T-helper 9 cell (primary cell): Measurements from ENCODE around the gene MYADM.

Source experiments
- DNase-seq: peaks from one replicate; pipeline ENCODE4 v3.0.0-alpha.2; 2020

MYADM gene

GRCh38 chr19:53917356-53917755 lies 49.7 kb downstream of the MYADM start:
- no peak for DNase-seq
